ENCODE data around the gene C3orf33. TPM values are rescaled to one million over a fixed set of nuclear protein-coding genes. Genes with fewer than 3 reads are reported as not detected.
A peak's percentile ranks its signal among the peaks of the same experiment; 100 is the strongest.

Gene C3orf33
- total and polyA plus RNA-seq, 9 of the 15 experiments (the other 6 are each of a cell fraction or from before 2014, with no cell fraction given): 4.1 to 10.2 (median 6.0) TPM

DNA sequence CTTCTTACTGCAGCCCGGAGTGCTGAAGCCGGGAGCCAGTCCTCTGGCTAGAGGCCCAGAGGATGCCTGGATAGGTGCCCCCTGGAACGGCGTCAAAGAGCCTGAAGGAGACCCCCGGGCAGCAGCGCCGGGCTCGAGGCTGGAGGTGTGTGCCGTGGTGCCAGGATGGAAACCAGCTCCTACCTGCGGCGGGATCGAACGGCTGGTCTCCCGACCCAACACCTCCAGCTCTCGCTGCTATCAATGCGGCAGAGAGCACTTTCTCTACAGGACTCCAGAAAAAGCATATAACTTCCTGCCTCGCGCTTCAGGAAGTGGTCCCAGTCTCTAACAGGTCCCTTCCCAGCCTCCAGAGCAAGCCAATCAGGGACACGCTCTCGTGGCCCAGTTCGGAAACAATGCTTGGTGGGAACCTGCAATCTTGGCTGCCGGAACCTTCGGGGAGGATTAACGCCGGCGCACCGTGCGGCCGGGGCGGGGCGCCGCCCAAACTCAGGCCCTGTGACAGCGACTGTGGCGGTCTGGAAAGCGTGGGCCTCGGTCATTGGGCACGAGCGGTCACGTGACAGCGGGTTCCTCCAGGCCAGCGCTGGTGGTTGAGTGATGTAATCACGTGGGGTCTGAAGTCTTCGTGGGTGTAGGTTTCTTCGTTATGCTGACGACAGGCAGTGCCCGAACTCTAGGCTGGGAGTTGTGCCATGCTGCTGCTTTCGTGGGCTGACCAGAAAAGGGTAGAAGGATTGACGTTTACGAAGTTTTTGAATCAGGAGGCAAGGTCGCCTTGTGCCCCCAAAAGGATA is 48.3 kb upstream of the C3orf33 start, which contains the start of gene SLC33A1 (continued):
- TF ChIP-seq, protein P1, sequence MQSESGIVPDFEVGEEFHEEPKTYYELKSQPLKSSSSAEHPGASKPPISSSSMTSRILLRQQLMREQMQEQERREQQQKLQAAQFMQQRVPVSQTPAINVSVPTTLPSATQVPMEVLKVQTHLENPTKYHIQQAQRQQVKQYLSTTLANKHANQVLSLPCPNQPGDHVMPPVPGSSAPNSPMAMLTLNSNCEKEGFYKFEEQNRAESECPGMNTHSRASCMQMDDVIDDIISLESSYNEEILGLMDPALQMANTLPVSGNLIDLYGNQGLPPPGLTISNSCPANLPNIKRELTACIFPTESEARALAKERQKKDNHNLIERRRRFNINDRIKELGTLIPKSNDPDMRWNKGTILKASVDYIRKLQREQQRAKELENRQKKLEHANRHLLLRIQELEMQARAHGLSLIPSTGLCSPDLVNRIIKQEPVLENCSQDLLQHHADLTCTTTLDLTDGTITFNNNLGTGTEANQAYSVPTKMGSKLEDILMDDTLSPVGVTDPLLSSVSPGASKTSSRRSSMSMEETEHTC (IDR thresholded peaks at IDR 0.05): peak; percentile 96
- TF ChIP-seq NR2C2 (CRISPR knock-in tag; IDR thresholded peaks at IDR 0.05) (no peak), NR2C2 (tag; IDR thresholded peaks at IDR 0.05) (peak; percentile 87), ZNF143 (CRISPR knock-in tag; IDR thresholded peaks at IDR 0.05) (no peak; the same call in 1 of the 2 replicates), GATAD2A (IDR thresholded peaks at IDR 0.05) (no peak), TRIM24 (IDR thresholded peaks at IDR 0.05) (peak; percentile 6 to 99; a peak in 2 of 4 replicates), CBX1 (IDR thresholded peaks at IDR 0.05; ENCODE audit: low read depth) (peak; percentile 70; the same call in 1 of the 2 replicates), NFE2L1 (tag; IDR thresholded peaks at IDR 0.05; ENCODE audit: borderline replicate concordance, low read depth) (no peak), RBM22 (IDR thresholded peaks at IDR 0.05; ENCODE audit: low read depth, low read length, poor library complexity, severe bottlenecking) (peak; percentile 6), ATF7 (IDR thresholded peaks at IDR 0.05) (peak; percentile 97), RBBP5 (IDR thresholded peaks at IDR 0.05; ENCODE audit: borderline replicate concordance, insufficient read depth, low read length, poor library complexity, severe bottlenecking) (peak; percentile 96), ZEB2 (IDR thresholded peaks at IDR 0.05) (peak; percentile 99), TCFL5 (CRISPR knock-in tag; conservative IDR thresholded peaks at IDR 0.05) (no peak)
- TF ChIP-seq, protein P2, sequence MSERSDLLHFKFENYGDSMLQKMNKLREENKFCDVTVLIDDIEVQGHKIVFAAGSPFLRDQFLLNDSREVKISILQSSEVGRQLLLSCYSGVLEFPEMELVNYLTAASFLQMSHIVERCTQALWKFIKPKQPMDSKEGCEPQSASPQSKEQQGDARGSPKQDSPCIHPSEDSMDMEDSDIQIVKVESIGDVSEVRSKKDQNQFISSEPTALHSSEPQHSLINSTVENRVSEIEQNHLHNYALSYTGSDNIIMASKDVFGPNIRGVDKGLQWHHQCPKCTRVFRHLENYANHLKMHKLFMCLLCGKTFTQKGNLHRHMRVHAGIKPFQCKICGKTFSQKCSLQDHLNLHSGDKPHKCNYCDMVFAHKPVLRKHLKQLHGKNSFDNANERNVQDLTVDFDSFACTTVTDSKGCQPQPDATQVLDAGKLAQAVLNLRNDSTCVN (CRISPR knock-in tag; IDR thresholded peaks at IDR 0.05): no peak
- TF ChIP-seq, protein P3, sequence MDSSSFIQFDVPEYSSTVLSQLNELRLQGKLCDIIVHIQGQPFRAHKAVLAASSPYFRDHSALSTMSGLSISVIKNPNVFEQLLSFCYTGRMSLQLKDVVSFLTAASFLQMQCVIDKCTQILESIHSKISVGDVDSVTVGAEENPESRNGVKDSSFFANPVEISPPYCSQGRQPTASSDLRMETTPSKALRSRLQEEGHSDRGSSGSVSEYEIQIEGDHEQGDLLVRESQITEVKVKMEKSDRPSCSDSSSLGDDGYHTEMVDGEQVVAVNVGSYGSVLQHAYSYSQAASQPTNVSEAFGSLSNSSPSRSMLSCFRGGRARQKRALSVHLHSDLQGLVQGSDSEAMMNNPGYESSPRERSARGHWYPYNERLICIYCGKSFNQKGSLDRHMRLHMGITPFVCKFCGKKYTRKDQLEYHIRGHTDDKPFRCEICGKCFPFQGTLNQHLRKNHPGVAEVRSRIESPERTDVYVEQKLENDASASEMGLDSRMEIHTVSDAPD (CRISPR knock-in tag; IDR thresholded peaks at IDR 0.05): no peak
- TF ChIP-seq, protein P4, sequence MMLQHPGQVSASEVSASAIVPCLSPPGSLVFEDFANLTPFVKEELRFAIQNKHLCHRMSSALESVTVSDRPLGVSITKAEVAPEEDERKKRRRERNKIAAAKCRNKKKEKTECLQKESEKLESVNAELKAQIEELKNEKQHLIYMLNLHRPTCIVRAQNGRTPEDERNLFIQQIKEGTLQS (IDR thresholded peaks at IDR 0.05): peak; percentile 97
- TF ChIP-seq, protein P4 (CRISPR knock-in tag; conservative IDR thresholded peaks at IDR 0.05): peak; percentile 51; the same call in 1 of the 2 replicates
- TF ChIP-seq, protein P5, sequence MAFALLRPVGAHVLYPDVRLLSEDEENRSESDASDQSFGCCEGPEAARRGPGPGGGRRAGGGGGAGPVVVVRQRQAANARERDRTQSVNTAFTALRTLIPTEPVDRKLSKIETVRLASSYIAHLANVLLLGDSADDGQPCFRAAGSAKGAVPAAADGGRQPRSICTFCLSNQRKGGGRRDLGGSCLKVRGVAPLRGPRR (CRISPR knock-in tag; IDR thresholded peaks at IDR 0.05): peak; percentile 83; the same call in 1 of the 2 replicates
- TF ChIP-seq, protein P6, sequence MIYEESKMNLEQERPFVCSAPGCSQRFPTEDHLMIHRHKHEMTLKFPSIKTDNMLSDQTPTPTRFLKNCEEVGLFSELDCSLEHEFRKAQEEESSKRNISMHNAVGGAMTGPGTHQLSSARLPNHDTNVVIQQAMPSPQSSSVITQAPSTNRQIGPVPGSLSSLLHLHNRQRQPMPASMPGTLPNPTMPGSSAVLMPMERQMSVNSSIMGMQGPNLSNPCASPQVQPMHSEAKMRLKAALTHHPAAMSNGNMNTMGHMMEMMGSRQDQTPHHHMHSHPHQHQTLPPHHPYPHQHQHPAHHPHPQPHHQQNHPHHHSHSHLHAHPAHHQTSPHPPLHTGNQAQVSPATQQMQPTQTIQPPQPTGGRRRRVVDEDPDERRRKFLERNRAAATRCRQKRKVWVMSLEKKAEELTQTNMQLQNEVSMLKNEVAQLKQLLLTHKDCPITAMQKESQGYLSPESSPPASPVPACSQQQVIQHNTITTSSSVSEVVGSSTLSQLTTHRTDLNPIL (CRISPR knock-in tag; IDR thresholded peaks at IDR 0.05): no peak
